ENCODE data around the gene SLC2A13.
A peak's percentile ranks its signal among the peaks of the same experiment; 100 is the strongest.

SLC2A13 gene

DNA sequence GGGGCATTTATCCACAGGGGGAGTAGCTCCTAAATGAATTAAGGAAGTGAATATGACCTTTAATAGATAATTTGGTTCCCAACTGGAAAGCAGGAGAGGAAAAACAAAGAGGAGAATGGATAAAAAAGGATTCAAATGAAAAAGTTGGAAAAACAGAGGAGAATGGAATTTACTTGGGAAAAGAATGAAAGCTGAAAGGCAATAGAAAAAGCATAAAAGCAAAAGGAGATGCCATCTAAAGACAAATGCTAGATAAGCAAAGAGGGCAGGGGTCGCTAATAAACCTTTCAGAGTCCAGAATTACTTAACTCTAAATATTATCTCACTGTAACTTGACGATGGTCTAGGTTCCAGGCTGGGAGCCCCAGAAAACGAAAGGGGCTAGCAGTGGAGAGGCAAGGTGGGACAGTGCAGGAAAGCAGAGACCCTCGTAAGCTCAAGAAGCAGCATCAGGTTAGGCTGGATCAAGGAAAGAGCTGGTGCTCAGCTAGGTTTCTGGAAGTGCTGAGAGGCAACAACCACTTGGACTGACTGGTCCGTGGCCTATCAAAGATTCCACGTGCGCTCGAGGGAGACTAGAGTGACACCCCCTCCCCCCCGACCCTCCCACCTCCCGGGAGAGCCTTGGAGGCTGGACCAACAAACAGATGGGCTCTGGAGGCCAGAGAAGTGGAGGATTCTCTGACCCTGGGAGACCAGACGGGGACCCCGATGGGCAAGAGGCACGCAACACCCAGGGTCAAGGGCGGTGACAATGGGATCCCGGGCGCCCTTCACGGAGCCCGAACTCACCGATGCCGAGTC is 1.2 kb downstream of the SLC2A13 start:
- Histone ChIP-seq H3K27me3 (replicated peaks; ENCODE audit: control insufficient read depth, insufficient read depth, low read length) (no peaks in the 10 kb centered on the region), H3K9ac (ENCODE audit: low read length) (peak overlapping the region; percentile 86), H3K9me3 (ENCODE audit: control insufficient read depth, low read length) (no peaks in the 10 kb centered on the region), H3K4me1 (ENCODE audit: control insufficient read depth, insufficient read depth, low read length) (peaks cover 20% of the 10 kb centered on the region), H3K4me3 (ENCODE audit: low read length) (peak overlapping the region; percentile 86), H3K36me3 (ENCODE audit: control insufficient read depth, insufficient read depth, low read length, severe bottlenecking) (no peaks in the 10 kb centered on the region)
- DNase-seq (ENCODE audit: low read depth): no peak

DNA sequence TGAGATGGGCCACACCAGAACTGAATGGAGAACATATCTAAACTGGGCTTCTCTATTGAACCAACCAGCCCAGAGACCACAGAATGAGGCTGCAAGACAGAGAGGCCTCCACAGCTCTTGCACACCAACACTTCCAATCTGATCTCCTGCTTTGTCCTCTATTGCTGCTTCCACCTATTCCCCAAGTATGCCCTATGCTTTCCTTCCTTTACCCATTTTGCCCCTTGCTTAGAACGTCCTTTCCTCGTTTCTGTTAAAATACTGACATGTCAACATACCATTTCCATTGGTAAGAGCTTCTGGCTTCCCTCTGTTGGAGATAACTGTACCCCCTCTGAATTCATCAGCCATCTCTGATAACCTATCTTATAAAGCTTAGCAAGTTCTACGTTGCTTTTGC is 2.8 kb downstream of the SLC2A13 start:
- Histone ChIP-seq H3K4me1 (ENCODE audit: control insufficient read depth, insufficient read depth, low read length) (peaks cover 20% of the 10 kb centered on the region), H3K9me3 (ENCODE audit: control insufficient read depth, low read length) (no peaks in the 10 kb centered on the region), H3K9ac (ENCODE audit: low read length) (no peak overlapping the region), H3K4me3 (ENCODE audit: low read length) (no peak overlapping the region), H3K27me3 (replicated peaks; ENCODE audit: control insufficient read depth, insufficient read depth, low read length) (no peaks in the 10 kb centered on the region), H3K36me3 (ENCODE audit: control insufficient read depth, insufficient read depth, low read length, severe bottlenecking) (no peaks in the 10 kb centered on the region)
- DNase-seq (ENCODE audit: low read depth): no peak

DNA sequence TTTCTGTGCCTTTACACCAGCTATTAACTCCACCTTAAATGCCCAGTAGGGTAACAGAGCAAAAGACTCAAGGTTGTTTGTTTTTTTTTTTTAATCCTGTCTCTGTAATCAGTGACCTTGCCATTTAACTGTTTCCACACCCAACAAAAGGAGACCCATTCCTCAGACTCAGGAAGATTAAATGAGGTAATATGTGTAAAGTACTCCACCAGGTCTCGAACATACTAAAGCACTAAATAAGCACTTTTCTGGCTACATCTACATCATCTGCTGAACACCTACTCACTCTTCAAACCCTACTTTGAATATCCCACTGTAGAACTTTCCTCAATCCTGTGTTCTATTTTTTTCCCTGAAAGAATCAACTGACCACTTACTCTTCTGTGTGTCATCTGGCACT is 4.1 kb downstream of the SLC2A13 start:
- H3K36me3 ChIP-seq (ENCODE audit: control insufficient read depth, insufficient read depth, low read length, severe bottlenecking): no peaks in the 10 kb centered on the region
- H3K4me1 ChIP-seq (ENCODE audit: control insufficient read depth, insufficient read depth, low read length): peaks cover 20% of the 10 kb centered on the region
- no peak overlapping the region for H3K9ac ChIP-seq (ENCODE audit: low read length)
- no peak overlapping the region for H3K4me3 ChIP-seq (ENCODE audit: low read length)
- no peaks in the 10 kb centered on the region for H3K27me3 ChIP-seq (replicated peaks; ENCODE audit: control insufficient read depth, insufficient read depth, low read length)
- no peak for DNase-seq (ENCODE audit: low read depth)
- no peaks in the 10 kb centered on the region for H3K9me3 ChIP-seq (ENCODE audit: control insufficient read depth, low read length)

DNA sequence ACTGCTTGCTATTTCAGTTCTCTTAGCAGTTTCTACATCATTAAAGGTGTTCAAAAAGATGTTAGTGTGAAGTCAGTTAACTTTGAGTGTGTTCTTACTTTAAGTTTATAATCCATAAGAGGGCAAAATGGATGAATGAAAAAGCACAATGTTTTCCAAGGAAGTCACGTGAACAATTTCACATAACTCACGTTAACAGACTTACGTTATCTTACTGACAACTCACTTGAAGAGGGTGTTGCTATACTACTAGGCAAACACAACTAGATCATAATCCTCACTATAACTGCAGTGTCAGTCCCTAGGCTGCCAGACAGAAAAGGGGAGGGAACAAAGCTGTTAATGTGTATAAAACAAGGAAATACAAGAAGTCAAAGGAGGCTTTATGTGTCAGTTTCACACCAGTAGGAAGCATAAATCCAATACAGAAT is 6.4 kb downstream of the SLC2A13 start:
- H3K27me3 ChIP-seq (replicated peaks; ENCODE audit: control insufficient read depth, insufficient read depth, low read length): no peaks in the 10 kb centered on the region
- no peaks in the 10 kb centered on the region for H3K36me3 ChIP-seq (ENCODE audit: control insufficient read depth, insufficient read depth, low read length, severe bottlenecking)
- no peaks in the 10 kb centered on the region for H3K9me3 ChIP-seq (ENCODE audit: control insufficient read depth, low read length)
- no peak overlapping the region for H3K4me3 ChIP-seq (ENCODE audit: low read length)
- no peak overlapping the region for H3K9ac ChIP-seq (ENCODE audit: low read length)
- H3K4me1 ChIP-seq (ENCODE audit: control insufficient read depth, insufficient read depth, low read length): peaks cover 9% of the 10 kb centered on the region
- DNase-seq (ENCODE audit: low read depth): no peak

DNA sequence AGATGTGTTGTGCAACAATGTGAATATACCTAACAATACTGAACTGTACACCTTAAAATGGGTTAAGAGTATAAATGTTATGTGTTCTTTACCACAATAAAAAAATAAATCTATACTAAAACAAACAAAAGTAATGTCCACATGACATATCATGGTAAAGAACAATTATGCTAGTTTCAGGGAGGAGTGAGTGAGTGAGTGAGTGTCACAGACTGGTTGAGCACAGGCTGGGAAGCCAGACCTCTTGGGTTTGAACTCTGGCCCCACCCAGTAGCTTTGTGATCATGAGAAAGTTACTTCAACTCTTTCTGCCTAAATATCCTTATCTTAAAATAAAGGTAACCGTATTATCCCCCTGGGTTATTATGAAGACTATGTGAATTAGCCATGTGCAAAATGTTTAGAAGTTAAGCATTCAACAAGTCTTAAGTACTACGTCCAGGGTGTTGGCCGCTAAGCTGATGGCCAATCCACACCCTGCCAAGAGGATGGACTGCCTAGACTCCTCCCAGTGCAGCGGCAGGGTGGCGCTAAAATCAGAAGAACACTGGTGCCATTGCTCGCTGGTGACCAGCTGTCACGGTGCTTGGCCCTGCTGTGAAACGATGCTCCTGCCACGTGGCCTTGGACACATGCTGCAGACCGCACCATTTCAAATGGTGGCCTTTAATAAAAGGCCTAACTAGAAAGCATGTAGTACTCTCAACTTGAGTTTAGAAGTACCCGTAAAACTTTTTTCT is 7.3 kb downstream of the SLC2A13 start:
- H3K4me3 ChIP-seq (ENCODE audit: low read length): no peak overlapping the region
- H3K4me1 ChIP-seq (ENCODE audit: control insufficient read depth, insufficient read depth, low read length): peaks cover under 1% of the 10 kb centered on the region
- no peaks in the 10 kb centered on the region for H3K9me3 ChIP-seq (ENCODE audit: control insufficient read depth, low read length)
- no peaks in the 10 kb centered on the region for H3K36me3 ChIP-seq (ENCODE audit: control insufficient read depth, insufficient read depth, low read length, severe bottlenecking)
- H3K9ac ChIP-seq (ENCODE audit: low read length): no peak overlapping the region
- DNase-seq (ENCODE audit: low read depth): no peak
- H3K27me3 ChIP-seq (replicated peaks; ENCODE audit: control insufficient read depth, insufficient read depth, low read length): no peaks in the 10 kb centered on the region

- H3K9ac ChIP-seq (ENCODE audit: low read length): no peak overlapping the region
- no peak overlapping the region for H3K4me3 ChIP-seq (ENCODE audit: low read length)
- H3K36me3 ChIP-seq (ENCODE audit: control insufficient read depth, insufficient read depth, low read length, severe bottlenecking): no peaks in the 10 kb centered on the region
- H3K4me1 ChIP-seq (ENCODE audit: control insufficient read depth, insufficient read depth, low read length): peaks cover 3% of the 10 kb centered on the region
- DNase-seq (ENCODE audit: low read depth): no peak
- H3K27me3 ChIP-seq (replicated peaks; ENCODE audit: control insufficient read depth, insufficient read depth, low read length): no peaks in the 10 kb centered on the region
- no peaks in the 10 kb centered on the region for H3K9me3 ChIP-seq (ENCODE audit: control insufficient read depth, low read length)
Measured at GRCh38 chr12:40093512-40093911, 12.4 kb downstream of the SLC2A13 start.

DNA sequence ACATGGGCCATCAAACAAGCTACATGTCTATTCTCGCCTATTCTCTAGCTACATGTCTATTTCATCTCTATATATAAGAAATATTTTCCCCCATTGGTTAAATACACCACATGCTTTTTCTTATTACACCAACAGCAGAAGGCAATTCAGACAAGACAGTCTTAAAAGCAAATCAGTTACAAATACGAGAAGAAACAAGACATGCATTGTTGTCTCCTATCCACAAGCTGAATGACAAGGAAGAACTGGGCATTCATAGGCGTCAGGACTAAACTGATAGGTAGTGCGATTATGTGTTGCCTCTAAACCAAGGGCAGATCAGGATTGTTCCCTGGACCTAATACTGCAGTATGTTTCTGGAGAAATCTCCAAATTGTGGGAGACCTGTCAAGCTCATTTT is 19.4 kb downstream of the SLC2A13 start:
- Histone ChIP-seq H3K27me3 (replicated peaks; ENCODE audit: control insufficient read depth, insufficient read depth, low read length) (no peaks in the 10 kb centered on the region), H3K4me3 (ENCODE audit: low read length) (no peak overlapping the region), H3K9me3 (ENCODE audit: control insufficient read depth, low read length) (no peaks in the 10 kb centered on the region), H3K4me1 (ENCODE audit: control insufficient read depth, insufficient read depth, low read length) (peaks cover 3% of the 10 kb centered on the region), H3K9ac (ENCODE audit: low read length) (no peak overlapping the region), H3K36me3 (ENCODE audit: control insufficient read depth, insufficient read depth, low read length, severe bottlenecking) (no peaks in the 10 kb centered on the region)
- DNase-seq (ENCODE audit: low read depth): no peak

DNA sequence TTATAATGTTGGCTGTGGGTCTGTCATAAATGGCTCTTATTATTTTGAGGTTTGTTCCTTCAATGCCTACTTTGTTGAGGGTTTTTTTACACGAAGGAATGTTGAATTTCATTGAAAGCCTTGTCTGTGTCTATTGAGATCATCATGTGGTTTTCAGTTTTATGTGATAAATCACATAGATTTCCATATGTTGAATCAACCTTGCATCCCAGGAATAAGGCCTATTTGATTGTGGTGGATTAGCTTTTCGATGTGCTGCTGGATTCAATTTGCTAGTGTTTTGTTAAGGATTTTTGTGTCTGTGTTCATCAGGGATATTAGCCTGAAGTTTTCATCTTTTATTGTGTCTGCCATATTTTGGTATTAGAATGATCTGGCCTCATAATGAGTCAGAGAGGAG is 27.6 kb downstream of the SLC2A13 start:
- Histone ChIP-seq H3K9ac (ENCODE audit: low read length) (no peak overlapping the region), H3K36me3 (ENCODE audit: control insufficient read depth, insufficient read depth, low read length, severe bottlenecking) (no peaks in the 10 kb centered on the region), H3K9me3 (ENCODE audit: control insufficient read depth, low read length) (peaks cover 12% of the 10 kb centered on the region), H3K4me3 (ENCODE audit: low read length) (no peak overlapping the region), H3K4me1 (ENCODE audit: control insufficient read depth, insufficient read depth, low read length) (no peaks in the 10 kb centered on the region), H3K27me3 (replicated peaks; ENCODE audit: control insufficient read depth, insufficient read depth, low read length) (no peaks in the 10 kb centered on the region)
- DNase-seq (ENCODE audit: low read depth): no peak

- no peak overlapping the region for H3K9ac ChIP-seq (ENCODE audit: low read length)
- peaks cover 12% of the 10 kb centered on the region for H3K9me3 ChIP-seq (ENCODE audit: control insufficient read depth, low read length)
- H3K36me3 ChIP-seq (ENCODE audit: control insufficient read depth, insufficient read depth, low read length, severe bottlenecking): no peaks in the 10 kb centered on the region
- no peaks in the 10 kb centered on the region for H3K27me3 ChIP-seq (replicated peaks; ENCODE audit: control insufficient read depth, insufficient read depth, low read length)
- H3K4me3 ChIP-seq (ENCODE audit: low read length): no peak overlapping the region
- no peak for DNase-seq (ENCODE audit: low read depth)
- no peaks in the 10 kb centered on the region for H3K4me1 ChIP-seq (ENCODE audit: control insufficient read depth, insufficient read depth, low read length)
Measured at GRCh38 chr12:40075458-40075857, 30.4 kb downstream of the SLC2A13 start.

DNA sequence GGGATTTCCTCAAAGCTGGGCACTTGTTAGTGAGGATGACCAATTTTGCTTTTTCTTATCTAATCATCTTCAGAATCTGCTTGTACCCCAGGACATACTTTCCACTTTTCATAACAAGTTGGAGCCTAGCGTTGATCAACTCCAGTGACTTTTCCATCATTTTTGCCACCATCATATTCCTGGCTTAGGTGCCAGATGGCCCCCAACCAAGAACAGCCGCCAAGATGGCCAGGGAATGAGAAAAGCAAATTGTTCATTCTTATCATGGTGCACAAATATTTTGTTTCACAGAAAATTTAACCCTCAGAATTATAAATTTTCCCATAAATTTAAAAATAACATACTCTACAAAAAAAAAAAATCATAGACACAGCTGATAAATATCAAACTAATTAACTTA is 37.5 kb downstream of the SLC2A13 start:
- no peaks in the 10 kb centered on the region for H3K36me3 ChIP-seq (ENCODE audit: control insufficient read depth, insufficient read depth, low read length, severe bottlenecking)
- no peaks in the 10 kb centered on the region for H3K9me3 ChIP-seq (ENCODE audit: control insufficient read depth, low read length)
- DNase-seq (ENCODE audit: low read depth): no peak
- H3K27me3 ChIP-seq (replicated peaks; ENCODE audit: control insufficient read depth, insufficient read depth, low read length): no peaks in the 10 kb centered on the region
- H3K4me1 ChIP-seq (ENCODE audit: control insufficient read depth, insufficient read depth, low read length): peaks cover 5% of the 10 kb centered on the region
- H3K9ac ChIP-seq (ENCODE audit: low read length): no peak overlapping the region
- no peak overlapping the region for H3K4me3 ChIP-seq (ENCODE audit: low read length)

GRCh38 chr12:40065636-40066035 is 40.2 kb downstream of the SLC2A13 start:
- H3K4me1 ChIP-seq (ENCODE audit: control insufficient read depth, insufficient read depth, low read length): peaks cover 5% of the 10 kb centered on the region
- H3K9ac ChIP-seq (ENCODE audit: low read length): no peak overlapping the region
- no peak for DNase-seq (ENCODE audit: low read depth)
- H3K9me3 ChIP-seq (ENCODE audit: control insufficient read depth, low read length): no peaks in the 10 kb centered on the region
- H3K27me3 ChIP-seq (replicated peaks; ENCODE audit: control insufficient read depth, insufficient read depth, low read length): no peaks in the 10 kb centered on the region
- no peak overlapping the region for H3K4me3 ChIP-seq (ENCODE audit: low read length)
- H3K36me3 ChIP-seq (ENCODE audit: control insufficient read depth, insufficient read depth, low read length, severe bottlenecking): no peaks in the 10 kb centered on the region
